ENCODE results near the gene EP400.
"Not testable (repeated sequence)": the region's sequence is repeated elsewhere in the genome, so short reads cannot be mapped to it uniquely, and the experiment has no call there.

Gene EP400

GRCh38 chr12:132102297-132102696 is 152.6 kb downstream of the EP400 start:
- no peak for DNase-seq

- not testable (repeated sequence) for DNase-seq
Observed at GRCh38 chr12:132103072-132103471, 153.3 kb downstream of the EP400 start.

- no peak for DNase-seq
Observed at GRCh38 chr12:132103542-132104308, 154.0 kb downstream of the EP400 start.

- DNase-seq, result no peak
Observed at GRCh38 chr12:132105467-132105866, 155.7 kb downstream of the EP400 start.

GRCh38 chr12:132106921-132107320 is 157.2 kb downstream of the EP400 start:
- no peak for DNase-seq

- DNase-seq, result no peak
Observed at GRCh38 chr12:132108211-132108832, 158.6 kb downstream of the EP400 start.

GRCh38 chr12:132109741-132110140 is 160.0 kb downstream of the EP400 start:
- no peak for DNase-seq

GRCh38 chr12:132110677-132111076 is 160.9 kb downstream of the EP400 start:
- no peak for DNase-seq

GRCh38 chr12:132111654-132112304 is 162.0 kb downstream of the EP400 start:
- DNase-seq, result no peak

- no peak for DNase-seq
Observed at GRCh38 chr12:132114667-132115066, 164.9 kb downstream of the EP400 start.

- no peak for DNase-seq
Observed at GRCh38 chr12:132115500-132115899, 165.8 kb downstream of the EP400 start.

- DNase-seq, result no peak
Observed at GRCh38 chr12:132116709-132117557, 167.2 kb downstream of the EP400 start.

GRCh38 chr12:132117558-132117875 is 167.8 kb downstream of the EP400 start:
- DNase-seq, result no peak

GRCh38 chr12:132118876-132119275 is 169.1 kb downstream of the EP400 start:
- DNase-seq, result no peak

- DNase-seq, result no peak
Observed at GRCh38 chr12:132121283-132121682, 171.5 kb downstream of the EP400 start.

GRCh38 chr12:132123970-132124765 is 174.4 kb downstream of the EP400 start:
- no peak for DNase-seq

GRCh38 chr12:132124766-132125425 is 175.2 kb downstream of the EP400 start:
- no peak for DNase-seq

- DNase-seq, result no peak
Observed at GRCh38 chr12:132125736-132126135, 176.0 kb downstream of the EP400 start.

GRCh38 chr12:132127041-132127440 is 177.3 kb downstream of the EP400 start:
- DNase-seq, result no peak

GRCh38 chr12:132129007-132129406 is 179.3 kb downstream of the EP400 start:
- no peak for DNase-seq

- DNase-seq, result no peak
Observed at GRCh38 chr12:132130690-132131089, 180.9 kb downstream of the EP400 start.

Measured in NCI-H524 (cell line).